Left lung (tissue), 10 donors: ENCODE data around the gene TMEM169. TPM values are rescaled to one million over a fixed set of nuclear protein-coding genes. Genes with fewer than 3 reads are reported as not detected.

Experiments used
- ATAC-seq: fragments of 200-7000 bp; cut with Tn5 transposase; one replicate; pipeline ENCODE4 v1.9.1; 2020; ENCODE audit warnings: moderate library complexity
- DNase-seq, 4 donors: peaks; one replicate each; pipeline ENCODE4 v3.0.0-alpha.2; 2013 to 2020
- H3K27ac ChIP-seq, 2 donors: fragments of 200-600 bp; sonication (generic) in 1 of 2; one replicate each; pipeline versions ENCODE4 v1.5.0 to v1.8.0; 2020 to 2021
- H3K27me3 ChIP-seq, 2 donors: fragments of 200-600 bp; sonication (generic) in 1 of 2; one replicate each; pipeline versions ENCODE4 v1.5.0 to v1.8.0; 2020 to 2021
- H3K36me3 ChIP-seq, 2 donors: fragments of 200-600 bp; sonication (generic) in 1 of 2; one replicate each; pipeline versions ENCODE4 v1.5.0 to v1.8.0; 2020 to 2021
- H3K4me1 ChIP-seq, 2 donors: fragments of 200-600 bp; one replicate each; pipeline ENCODE4 v1.8.0; 2021
- H3K4me3 ChIP-seq, 2 donors: fragments of 200-600 bp; sonication (generic) in 1 of 2; one replicate each; pipeline versions ENCODE4 v1.5.0 to v1.8.0; 2020 to 2021; ENCODE audit warnings: mild to moderate bottlenecking in 1 of 2
- H3K9me3 ChIP-seq, 2 donors: fragments of 200-600 bp; sonication (generic) in 1 of 2; one replicate each; pipeline versions ENCODE4 v1.5.0 to v1.8.0; 2020 to 2021
- CTCF ChIP-seq, 2 donors: fragments of 200-600 bp; sonication (generic) in 1 of 2; IDR thresholded peaks; one replicate each; pipeline versions ENCODE4 v1.5.0 to v1.8.0; 2021; ENCODE audit warnings: antibody characterized with exemption in 2 of 2
- intact Hi-C, 2 donors: fragments of 100-400 bp; cut with DNase I; formaldehyde crosslinking; loops; one replicate each; pipeline versions ENCODE4 v1.11.2 to v1.14.2; 2022
- polyA plus RNA-seq, 6 donors: library from polyadenylated mRNA; unstranded; fragments of 120-200 nt; gene quantifications; one replicate each; pipeline ENCODE4 v1.2.1, GENCODE V29; 2013; ENCODE audit not compliant: insufficient read length in 6 of 6
- total RNA-seq, 2 donors: library from RNA; stranded (reverse); fragmentation: NEBNext Ultra II Directional; extraction: Animal tissue kit (Norgen Biotek cat#: 25700); gene quantifications; one replicate each; pipeline ENCODE4 v1.2.1, GENCODE V29; 2021
- donor health status: DM: no; HTN: yes; CAD: no.
- donor health status: DM: no; HTN: no; CAD: no.

TMEM169 gene
- total and polyA plus RNA-seq, 8 donors, result 0.66 to 1.8 (median 1.1) TPM

- Histone ChIP-seq H3K4me3 (no peak overlapping the region), H3K27me3 (no peaks in the 10 kb centered on the region), H3K9me3 (no peaks in the 10 kb centered on the region), H3K4me1 (no peaks in the 10 kb centered on the region), H3K27ac (no peak overlapping the region), H3K36me3 (peaks cover 0 to 42% of the 10 kb centered on the region in 2 donors)
- no peak for DNase-seq
- intact Hi-C loops, result no loop called here
- no peak for TF ChIP-seq CTCF (IDR thresholded peaks at IDR 0.05)
- ATAC-seq, result no peak
Measured at GRCh38 chr2:216049452-216049851, 32.3 kb upstream of the TMEM169 start.

GRCh38 chr2:216051350-216051749 is 30.4 kb upstream of the TMEM169 start:
- Histone ChIP-seq H3K27me3 (no peaks in the 10 kb centered on the region), H3K4me1 (no peaks in the 10 kb centered on the region), H3K9me3 (no peaks in the 10 kb centered on the region), H3K4me3 (no peak overlapping the region), H3K36me3 (peaks cover 0 to 39% of the 10 kb centered on the region in 2 donors), H3K27ac (no peak overlapping the region)
- no peak for TF ChIP-seq CTCF (IDR thresholded peaks at IDR 0.05)
- ATAC-seq, result no peak
- DNase-seq, result no peak
- intact Hi-C loops, result no loop called here

- no peak overlapping the region for H3K27ac ChIP-seq
- peaks cover 0 to 5% of the 10 kb centered on the region in 2 donors for H3K4me1 ChIP-seq
- no peak for ATAC-seq
- intact Hi-C loops, result no loop called here
- DNase-seq, result no peak
- H3K27me3 ChIP-seq, result no peaks in the 10 kb centered on the region
- peaks cover 0 to 30% of the 10 kb centered on the region in 2 donors for H3K36me3 ChIP-seq
- H3K9me3 ChIP-seq, result no peaks in the 10 kb centered on the region
- H3K4me3 ChIP-seq, result no peak overlapping the region
- TF ChIP-seq CTCF (IDR thresholded peaks at IDR 0.05), result no peak
Measured at GRCh38 chr2:216052420-216052819, 29.3 kb upstream of the TMEM169 start.

GRCh38 chr2:216055680-216056079 is 26.0 kb upstream of the TMEM169 start:
- DNase-seq (no peak), ATAC-seq (no peak)
- Histone ChIP-seq H3K36me3 (peaks cover 0 to 4% of the 10 kb centered on the region in 2 donors), H3K4me3 (no peak overlapping the region), H3K27ac (no peak overlapping the region), H3K4me1 (peaks cover 0 to 18% of the 10 kb centered on the region in 2 donors), H3K27me3 (no peaks in the 10 kb centered on the region), H3K9me3 (no peaks in the 10 kb centered on the region)
- intact Hi-C loops, result no loop called here
- TF ChIP-seq CTCF (IDR thresholded peaks at IDR 0.05), result no peak

GRCh38 chr2:216056739-216057138 is 25.0 kb upstream of the TMEM169 start:
- intact Hi-C loops, result no loop called here
- no peaks in the 10 kb centered on the region for H3K27me3 ChIP-seq
- no peak overlapping the region for H3K4me3 ChIP-seq
- TF ChIP-seq CTCF (IDR thresholded peaks at IDR 0.05), result no peak
- H3K27ac ChIP-seq, result peak overlapping the region; percentile 60 to 77
- ATAC-seq, result no peak
- peaks cover 0 to 6% of the 10 kb centered on the region in 2 donors for H3K36me3 ChIP-seq
- DNase-seq, result no peak
- peaks cover 0 to 18% of the 10 kb centered on the region in 2 donors for H3K4me1 ChIP-seq
- H3K9me3 ChIP-seq, result no peaks in the 10 kb centered on the region
